Measurements from ENCODE around the gene CFP. TPM values are rescaled to one million over a fixed set of nuclear protein-coding genes. Genes with fewer than 3 reads are reported as not detected.
A peak's percentile ranks its signal among the peaks of the same experiment; 100 is the strongest.

CFP gene
- polyA plus RNA-seq, 1 of the 3 experiments (the other 2 are of a cell fraction) = 0.03 TPM

DNA sequence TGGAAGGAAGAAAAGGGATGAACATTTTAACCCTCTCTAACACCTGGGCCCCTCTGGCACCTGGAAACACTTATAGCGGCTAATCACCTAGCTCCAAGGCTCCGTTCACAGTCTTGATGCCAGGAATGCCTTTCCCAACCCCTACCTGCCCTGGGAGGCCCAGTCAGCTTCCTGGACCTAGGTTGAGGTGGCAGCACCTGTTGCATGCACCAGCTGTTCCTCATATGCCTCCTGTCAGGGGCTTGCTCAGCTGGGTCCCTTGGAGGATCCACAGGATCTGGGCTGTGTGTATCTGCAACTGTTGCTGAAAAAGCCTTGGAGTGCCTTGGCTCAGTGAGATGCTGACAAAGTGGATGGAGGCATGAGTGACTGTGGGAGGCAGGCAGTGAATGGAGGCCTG, 4.4 kb downstream of the CFP start:
- WGBS (ENCODE audit: low lambda C conversion rate) = 28% methylated on average over 2 of the region's 2 CpGs
- no peaks in the 10 kb centered on the region for H3K9me3 ChIP-seq
- H3K27ac ChIP-seq (ENCODE audit: low read depth in 2 of 2, low read length in 1 of 2) = no peak overlapping the region
- no peaks in the 10 kb centered on the region for H3F3A ChIP-seq (replicated peaks; ENCODE audit: insufficient read depth)
- no peak overlapping the region for H3K4me3 ChIP-seq (ENCODE audit: low read depth in 2 of 2, low read length in 1 of 2)
- peaks cover 0 to 5% of the 10 kb centered on the region in 2 experiments; a peak in 1 of 4 replicates for H3K4me1 ChIP-seq (ENCODE audit: control insufficient read depth in 1 of 2, insufficient read depth in 2 of 2, low read depth in 1 of 2, low read length in 1 of 2)
- no peak for DNase-seq
- H3K9ac ChIP-seq = no peak overlapping the region
- no peak for TF ChIP-seq GATA2 (CRISPR knock-in tag; IDR thresholded peaks at IDR 0.05)
- no peak for TF ChIP-seq GABPA (IDR thresholded peaks at IDR 0.05; ENCODE audit: low read depth)
- no peak for TF ChIP-seq RXRA (IDR thresholded peaks at IDR 0.05; ENCODE audit: borderline replicate concordance, low read depth)
- TF ChIP-seq MXI1 (IDR thresholded peaks at IDR 0.05; ENCODE audit: low read depth, low read length) = no peak
- TF ChIP-seq, protein P1, sequence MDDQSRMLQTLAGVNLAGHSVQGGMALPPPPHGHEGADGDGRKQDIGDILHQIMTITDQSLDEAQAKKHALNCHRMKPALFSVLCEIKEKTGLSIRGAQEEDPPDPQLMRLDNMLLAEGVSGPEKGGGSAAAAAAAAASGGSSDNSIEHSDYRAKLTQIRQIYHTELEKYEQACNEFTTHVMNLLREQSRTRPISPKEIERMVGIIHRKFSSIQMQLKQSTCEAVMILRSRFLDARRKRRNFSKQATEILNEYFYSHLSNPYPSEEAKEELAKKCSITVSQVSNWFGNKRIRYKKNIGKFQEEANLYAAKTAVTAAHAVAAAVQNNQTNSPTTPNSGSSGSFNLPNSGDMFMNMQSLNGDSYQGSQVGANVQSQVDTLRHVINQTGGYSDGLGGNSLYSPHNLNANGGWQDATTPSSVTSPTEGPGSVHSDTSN (IDR thresholded peaks at IDR 0.05) = no peak
- TF ChIP-seq REST (IDR thresholded peaks at IDR 0.05; ENCODE audit: low read depth, low read length) = no peak
- ChIA-PET CTCF (interaction anchor here (0.7 to 2.2 kb wide), 5 partner anchors 10 to 128 kb away, joined by 3 to 13 read pairs (median 3); no protein-coding TSS in a partner anchor), POLR2A (no interaction called here)
- H3K79me2 ChIP-seq (ENCODE audit: insufficient read depth) = no peaks in the 10 kb centered on the region
- no peaks in the 10 kb centered on the region for H4K20me1 ChIP-seq (ENCODE audit: insufficient read depth)
- no peaks in the 10 kb centered on the region for H3K36me3 ChIP-seq (replicated peaks in 1 of 2; ENCODE audit: control insufficient read depth in 1 of 2, insufficient read depth in 2 of 2, low read length in 1 of 2)
- H3K27me3 ChIP-seq (ENCODE audit: insufficient read depth) = peaks cover 19% of the 10 kb centered on the region
- H2AFZ ChIP-seq (ENCODE audit: low read depth) = no peak overlapping the region
- H3K4me2 ChIP-seq = no peak overlapping the region
- no peaks in the 10 kb centered on the region for H3K9me2 ChIP-seq

DNA sequence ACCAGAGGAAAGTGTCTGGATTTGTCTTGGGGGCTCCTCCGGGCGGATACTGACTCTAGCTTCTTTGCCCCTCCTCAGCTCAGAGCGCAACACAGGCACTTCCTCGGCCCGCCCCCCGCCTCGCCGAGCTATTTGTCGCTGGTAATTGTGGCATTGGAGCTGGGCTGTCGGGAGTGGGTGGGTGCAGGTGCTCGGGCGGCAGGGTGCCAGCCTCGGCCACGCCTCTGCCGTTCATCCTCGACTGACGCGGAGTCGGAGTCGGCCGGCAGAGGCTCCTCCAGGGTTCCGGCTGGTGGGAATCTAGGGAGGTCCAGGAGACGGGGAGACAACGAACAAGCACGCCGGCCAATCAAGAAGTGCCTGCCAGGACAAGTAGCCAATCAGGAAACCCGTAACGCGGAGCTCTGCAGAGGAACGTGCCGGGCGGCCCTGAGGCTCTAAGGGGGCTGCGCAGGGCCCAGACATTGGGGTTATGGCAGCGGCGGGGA, 6.1 kb downstream of the CFP start:
- DNase-seq = peak; percentile 89
- peak overlapping the region; percentile 67 for H3K4me2 ChIP-seq
- 0 out of 2 replicates have a peak overlapping the region, but pooled peaks have one; percentile 29 for H2AFZ ChIP-seq (ENCODE audit: low read depth)
- no peaks in the 10 kb centered on the region for H3K79me2 ChIP-seq (ENCODE audit: insufficient read depth)
- H3K27ac ChIP-seq (ENCODE audit: low read depth in 2 of 2, low read length in 1 of 2) = peak overlapping the region in 1 of 2 experiments; percentile 47; a peak in 1 of 4 replicates
- WGBS (ENCODE audit: low lambda C conversion rate) = 7% methylated on average over 26 of the region's 35 CpGs
- POLR2A ChIA-PET = interaction anchor here (0.7 to 1.0 kb wide), 3 partner anchors 20 to 37 kb away, joined by 3 to 4 read pairs (median 3); partner anchors contain the start of gene ELK1
- peaks cover 19% of the 10 kb centered on the region for H3K27me3 ChIP-seq (ENCODE audit: insufficient read depth)
- peak overlapping the region; percentile 34 to 54 for H3K4me3 ChIP-seq (ENCODE audit: low read depth in 2 of 2, low read length in 1 of 2)
- H3F3A ChIP-seq (replicated peaks; ENCODE audit: insufficient read depth) = no peaks in the 10 kb centered on the region
- peaks cover 0 to 9% of the 10 kb centered on the region in 2 experiments; a peak in 1 of 4 replicates for H3K4me1 ChIP-seq (ENCODE audit: control insufficient read depth in 1 of 2, insufficient read depth in 2 of 2, low read depth in 1 of 2, low read length in 1 of 2)
- no peaks in the 10 kb centered on the region for H3K9me3 ChIP-seq
- H4K20me1 ChIP-seq (ENCODE audit: insufficient read depth) = no peaks in the 10 kb centered on the region
- no peaks in the 10 kb centered on the region for H3K9me2 ChIP-seq
- CTCF ChIA-PET = interaction anchor here (1.0 to 2.3 kb wide), 4 partner anchors 18 to 126 kb away, joined by 3 to 13 read pairs (median 6); no protein-coding TSS in a partner anchor
- no peak overlapping the region for H3K9ac ChIP-seq
- H3K36me3 ChIP-seq (replicated peaks in 1 of 2; ENCODE audit: control insufficient read depth in 1 of 2, insufficient read depth in 2 of 2, low read length in 1 of 2) = no peaks in the 10 kb centered on the region
- no peak for TF ChIP-seq MEF2A (IDR thresholded peaks at IDR 0.05; ENCODE audit: borderline replicate concordance, low read depth)
- TF ChIP-seq RXRA (IDR thresholded peaks at IDR 0.05; ENCODE audit: borderline replicate concordance, low read depth) = no peak
- TF ChIP-seq RAD21 (IDR thresholded peaks at IDR 0.05; ENCODE audit: low read length) = no peak
- TF ChIP-seq POLR2AphosphoS5 (IDR thresholded peaks at IDR 0.05; ENCODE audit: low read depth, low read length) = no peak
- peak; percentile 36; the same call in 1 of the 2 replicates for TF ChIP-seq IRF3 (IDR thresholded peaks at IDR 0.05; ENCODE audit: low read depth, low read length)
- no peak for TF ChIP-seq SIN3A (IDR thresholded peaks at IDR 0.05; ENCODE audit: borderline replicate concordance, low read depth, low read length)
- TF ChIP-seq MAX (IDR thresholded peaks at IDR 0.05; ENCODE audit: low read depth) = peak; percentile 56; the same call in 1 of the 2 replicates
- no peak for TF ChIP-seq SMC3 (IDR thresholded peaks at IDR 0.05; ENCODE audit: low read depth, low read length)
- TF ChIP-seq EZH2phosphoT487 (IDR thresholded peaks at IDR 0.05; ENCODE audit: borderline replicate concordance, low read depth) = no peak
- TF ChIP-seq TEAD4 (IDR thresholded peaks at IDR 0.05; ENCODE audit: borderline replicate concordance, insufficient read depth) = no peak
- TF ChIP-seq RFX5 (IDR thresholded peaks at IDR 0.05; ENCODE audit: low read length) = peak; percentile 73
- no peak for TF ChIP-seq RCOR1 (IDR thresholded peaks at IDR 0.05; ENCODE audit: low read length)
- TF ChIP-seq NRF1 (IDR thresholded peaks at IDR 0.05; ENCODE audit: low read depth, low read length) = 0 out of 2 replicates have a peak, but pooled peaks have one; percentile 30
- no peak for TF ChIP-seq MXI1 (IDR thresholded peaks at IDR 0.05; ENCODE audit: low read depth, low read length)
- TF ChIP-seq TAF1 (IDR thresholded peaks at IDR 0.05; ENCODE audit: borderline replicate concordance, low read depth, low read length) = no peak
- TF ChIP-seq GABPA (IDR thresholded peaks at IDR 0.05; ENCODE audit: low read depth) = no peak
